ENCODE measurements around the gene C18orf63. TPM values are rescaled to one million over a fixed set of nuclear protein-coding genes. Genes with fewer than 3 reads are reported as not detected.
A peak's percentile ranks its signal among the peaks of the same experiment; 100 is the strongest.

The C18orf63 gene
- total and polyA plus RNA-seq, 12 donors, result not detected

DNA sequence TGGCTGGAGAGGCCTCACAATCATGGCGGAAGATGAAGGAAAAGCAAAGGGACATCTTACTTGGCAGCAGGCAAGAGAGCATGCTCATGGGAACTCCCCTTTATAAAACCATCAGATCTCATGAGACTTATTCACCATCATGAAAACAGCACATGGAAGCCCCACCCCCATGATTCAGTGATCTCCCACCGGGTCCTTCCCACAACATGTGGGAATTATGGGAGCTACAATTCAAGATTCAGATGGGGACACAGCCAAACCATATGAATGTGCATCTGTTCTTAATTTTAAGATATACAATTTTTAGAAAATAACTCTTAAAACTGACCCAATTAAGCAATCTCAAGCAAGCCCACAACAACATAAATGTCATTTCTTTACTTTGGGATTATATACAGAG lies 12.6 kb downstream of the C18orf63 start:
- intact Hi-C loops (cut with DNase I), result no loop called here
- Histone ChIP-seq H3K27me3 (no peaks in the 10 kb centered on the region), H3K27ac (no peak overlapping the region), H3K36me3 (no peaks in the 10 kb centered on the region), H3K4me3 (no peak overlapping the region), H3K9me3 (no peaks in the 10 kb centered on the region), H3K4me1 (peaks cover 0 to 5% (median 0%) of the 10 kb centered on the region in 9 donors)
- DNase-seq (no peak), ATAC-seq (no peak)
- TF ChIP-seq, protein P1, sequence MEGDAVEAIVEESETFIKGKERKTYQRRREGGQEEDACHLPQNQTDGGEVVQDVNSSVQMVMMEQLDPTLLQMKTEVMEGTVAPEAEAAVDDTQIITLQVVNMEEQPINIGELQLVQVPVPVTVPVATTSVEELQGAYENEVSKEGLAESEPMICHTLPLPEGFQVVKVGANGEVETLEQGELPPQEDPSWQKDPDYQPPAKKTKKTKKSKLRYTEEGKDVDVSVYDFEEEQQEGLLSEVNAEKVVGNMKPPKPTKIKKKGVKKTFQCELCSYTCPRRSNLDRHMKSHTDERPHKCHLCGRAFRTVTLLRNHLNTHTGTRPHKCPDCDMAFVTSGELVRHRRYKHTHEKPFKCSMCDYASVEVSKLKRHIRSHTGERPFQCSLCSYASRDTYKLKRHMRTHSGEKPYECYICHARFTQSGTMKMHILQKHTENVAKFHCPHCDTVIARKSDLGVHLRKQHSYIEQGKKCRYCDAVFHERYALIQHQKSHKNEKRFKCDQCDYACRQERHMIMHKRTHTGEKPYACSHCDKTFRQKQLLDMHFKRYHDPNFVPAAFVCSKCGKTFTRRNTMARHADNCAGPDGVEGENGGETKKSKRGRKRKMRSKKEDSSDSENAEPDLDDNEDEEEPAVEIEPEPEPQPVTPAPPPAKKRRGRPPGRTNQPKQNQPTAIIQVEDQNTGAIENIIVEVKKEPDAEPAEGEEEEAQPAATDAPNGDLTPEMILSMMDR (IDR thresholded peaks at IDR 0.05), result no peak
- WGBS, 2 donors, result 78 to 81% methylated on average over 2 of the region's 2 CpGs

DNA sequence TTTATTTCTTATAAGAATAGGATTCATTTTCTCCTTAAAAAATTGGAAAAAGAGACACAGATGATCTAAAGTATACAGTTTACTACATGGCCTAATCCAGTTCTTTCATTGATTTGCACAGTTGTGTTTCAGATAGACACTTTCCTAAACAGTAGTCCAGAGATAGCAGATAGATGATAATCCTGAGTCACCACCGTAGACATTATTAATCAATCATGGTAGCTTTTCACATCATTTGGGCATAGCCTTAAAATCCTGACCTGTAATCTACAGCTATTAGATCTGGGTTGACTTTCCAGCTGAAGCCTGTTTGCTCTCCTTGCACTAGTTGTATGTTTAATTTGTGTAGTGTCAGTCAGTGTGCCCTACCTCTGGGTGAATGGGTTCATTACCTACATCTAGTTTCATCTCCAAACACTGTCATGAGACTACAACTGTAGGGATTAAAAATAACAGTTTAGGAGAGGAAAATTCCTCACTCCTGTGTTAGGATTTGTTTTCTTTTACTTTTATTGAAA lies 14.1 kb downstream of the C18orf63 start:
- Histone ChIP-seq H3K4me3 (no peak overlapping the region), H3K9me3 (no peaks in the 10 kb centered on the region), H3K27ac (no peak overlapping the region), H3K36me3 (no peaks in the 10 kb centered on the region), H3K27me3 (no peaks in the 10 kb centered on the region), H3K4me1 (peaks cover 0 to 5% (median 0%) of the 10 kb centered on the region in 9 donors)
- TF ChIP-seq, protein P1 (IDR thresholded peaks at IDR 0.05), result no peak
- 76 to 77% methylated on average over 1 of the region's 1 CpG for WGBS, 2 donors
- no peak for ATAC-seq
- DNase-seq, result no peak
- intact Hi-C loops (cut with DNase I), result no loop called here

DNA sequence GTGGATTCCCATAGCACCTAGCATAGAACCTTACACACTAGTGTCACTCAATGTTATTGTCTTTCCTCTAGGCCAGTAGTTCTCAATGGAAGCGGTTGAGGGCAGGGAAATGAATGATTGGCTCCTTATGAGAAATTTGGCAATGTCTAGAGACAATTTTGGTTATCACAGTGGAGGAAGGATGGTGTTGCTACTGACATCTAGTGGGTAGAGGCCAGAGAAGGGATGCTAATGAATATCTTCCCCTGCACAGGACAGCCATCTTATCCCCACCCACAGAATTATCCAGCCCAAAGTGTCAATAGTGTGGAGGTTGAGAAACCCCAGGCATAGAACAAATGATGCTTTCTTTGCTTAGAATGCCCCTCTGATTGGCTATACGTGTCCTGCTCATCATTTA lies 15.8 kb downstream of the C18orf63 start:
- Histone ChIP-seq H3K4me1 (peaks cover 0 to 5% (median 0%) of the 10 kb centered on the region in 9 donors), H3K9me3 (no peaks in the 10 kb centered on the region), H3K36me3 (no peaks in the 10 kb centered on the region), H3K27ac (no peak overlapping the region), H3K27me3 (no peaks in the 10 kb centered on the region), H3K4me3 (no peak overlapping the region)
- DNase-seq, result no peak
- TF ChIP-seq, protein P1 (IDR thresholded peaks at IDR 0.05), result peak in 8 of 9 donors; percentile 9 to 57 (median 42)
- ATAC-seq, result peak in 4 of 8 donors; percentile 25 to 70 (median 46)
- 60 to 69% methylated on average over 2 of the region's 2 CpGs for WGBS, 2 donors
- intact Hi-C loops (cut with DNase I), result loop anchor here in 1 of 10 donors (1.0 kb wide), 1 partner anchor 89 kb away; no protein-coding TSS in a partner anchor

DNA sequence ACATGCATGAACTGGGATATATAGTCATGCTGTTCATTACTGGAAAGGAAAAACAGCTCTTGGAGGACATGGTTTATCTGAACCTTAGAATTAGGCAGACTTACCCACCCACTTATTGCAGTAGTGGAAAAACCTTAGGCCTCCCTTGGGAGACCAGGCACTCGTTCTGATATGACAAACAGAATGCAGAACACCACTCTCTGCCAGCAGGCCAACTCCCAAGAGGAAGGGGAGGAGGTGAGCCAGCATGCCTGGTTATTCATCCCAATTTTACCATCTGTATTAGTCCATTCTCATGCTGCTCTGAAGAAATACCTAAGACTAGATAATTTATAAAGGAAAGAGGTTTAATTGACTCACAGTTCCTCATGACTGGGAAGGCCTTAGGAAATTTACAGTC lies 17.5 kb downstream of the C18orf63 start:
- no peaks in the 10 kb centered on the region for H3K9me3 ChIP-seq
- no peaks in the 10 kb centered on the region for H3K27me3 ChIP-seq
- 5 to 6% methylated on average over 1 of the region's 1 CpG for WGBS, 2 donors
- intact Hi-C loops (cut with DNase I), result no loop called here
- TF ChIP-seq, protein P1 (IDR thresholded peaks at IDR 0.05), result no peak
- no peaks in the 10 kb centered on the region for H3K36me3 ChIP-seq
- peak in 3 of 8 donors; percentile 25 to 59 (median 49) for ATAC-seq
- peaks cover 0 to 5% (median 0%) of the 10 kb centered on the region in 9 donors for H3K4me1 ChIP-seq
- H3K27ac ChIP-seq, result no peak overlapping the region
- no peak overlapping the region for H3K4me3 ChIP-seq
- no peak for DNase-seq

Measured in heart right ventricle (tissue), 16 donors.